ENCODE measurements around the gene FGL2.
"Not testable (repeated sequence)": the region's sequence is repeated elsewhere in the genome, so short reads cannot be mapped to it uniquely, and the experiment has no call there.

The FGL2 gene

DNA sequence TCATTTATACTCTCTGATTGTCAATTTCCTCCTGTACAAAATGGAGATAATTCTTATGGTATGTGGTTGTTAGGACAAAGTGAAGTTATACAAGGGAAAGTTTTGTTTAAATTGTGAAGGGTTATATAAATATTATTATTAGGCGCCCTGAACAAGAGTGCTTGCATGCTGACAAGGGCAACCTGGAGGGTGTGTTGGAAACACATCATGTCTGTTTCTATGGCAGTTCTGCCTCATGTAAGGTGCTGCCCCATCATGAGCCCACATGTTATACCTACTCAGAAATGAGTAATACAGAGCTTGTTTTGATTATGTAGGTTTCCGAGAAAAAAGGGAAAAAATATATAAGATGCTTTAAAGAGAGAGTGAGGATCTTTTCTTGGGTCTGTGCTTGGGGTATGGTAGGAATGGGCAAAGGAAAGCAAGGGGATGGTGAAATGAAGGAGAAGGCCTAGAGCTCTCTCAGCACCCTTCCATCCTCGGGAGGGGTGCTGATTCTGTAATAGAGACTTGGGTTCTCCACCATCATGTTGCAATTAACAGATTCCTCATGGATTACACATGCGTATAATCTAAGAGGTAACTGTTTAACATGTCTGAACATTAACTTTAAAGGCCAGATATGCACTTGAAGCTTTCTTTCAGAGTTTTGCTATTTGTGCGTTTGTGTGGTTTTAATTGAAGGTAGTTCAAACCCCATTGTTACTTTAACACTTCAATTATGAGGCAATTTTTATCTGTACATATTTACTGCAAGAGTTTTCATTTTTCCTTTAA, 43.8 kb downstream of the FGL2 start:
- H3K4me1 ChIP-seq (ENCODE audit: insufficient read depth, low read length); H3K9me3 ChIP-seq (ENCODE audit: control insufficient read depth, insufficient read depth, low read length); H3K36me3 ChIP-seq (ENCODE audit: insufficient read depth, low read length); H3K9ac ChIP-seq (ENCODE audit: low read depth, low read length): not testable (repeated sequence)

DNA sequence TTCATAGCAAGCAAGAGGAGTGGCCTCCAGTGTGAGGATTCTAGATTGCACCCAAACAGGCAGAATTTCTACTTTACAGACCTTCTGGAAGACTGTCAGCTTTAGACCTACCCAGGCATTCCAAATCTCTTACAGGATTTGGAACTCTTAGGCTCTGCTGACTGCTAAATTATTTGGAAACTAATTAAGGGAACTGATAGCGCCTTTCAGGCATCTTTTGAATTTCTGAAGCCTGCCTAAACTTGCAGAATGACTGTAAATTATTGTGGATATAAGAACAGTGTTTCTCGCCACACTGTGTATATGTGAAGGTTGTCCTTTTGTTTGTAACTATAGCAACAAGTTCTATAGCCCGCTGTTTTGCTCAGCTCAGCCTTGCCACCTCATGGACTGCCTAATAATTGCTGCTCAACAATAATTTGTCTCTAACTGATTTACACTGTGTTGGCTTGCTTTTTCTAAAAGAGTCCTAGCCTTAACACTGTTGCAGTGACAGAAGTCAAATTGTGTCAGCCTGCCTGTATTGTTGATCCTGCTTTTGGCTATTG, 44.6 kb downstream of the FGL2 start:
- not testable (repeated sequence) for H3K4me1 ChIP-seq (ENCODE audit: insufficient read depth, low read length); H3K9ac ChIP-seq (ENCODE audit: low read depth, low read length); H3K36me3 ChIP-seq (ENCODE audit: insufficient read depth, low read length); H3K9me3 ChIP-seq (ENCODE audit: control insufficient read depth, insufficient read depth, low read length)

- not testable (repeated sequence) for H3K4me1 ChIP-seq (ENCODE audit: insufficient read depth, low read length); H3K9ac ChIP-seq (ENCODE audit: low read depth, low read length); H3K36me3 ChIP-seq (ENCODE audit: insufficient read depth, low read length); H3K9me3 ChIP-seq (ENCODE audit: control insufficient read depth, insufficient read depth, low read length)
These were observed 47.4 kb downstream of the FGL2 start for GRCh38 chr7:77152232-77152631.
